CD14-positive monocyte (primary cell): Measurements from ENCODE around the gene TMEM50A. TPM values are rescaled to one million over a fixed set of nuclear protein-coding genes. Genes with fewer than 3 reads are reported as not detected.
A peak's percentile ranks its signal among the peaks of the same experiment; 100 is the strongest.
"Not testable (repeated sequence)": the region's sequence is repeated elsewhere in the genome, so short reads cannot be mapped to it uniquely, and the experiment has no call there.

Experiments
- DNase-seq, 3 donors: peaks; one replicate each; pipeline ENCODE4 v3.0.0-alpha.2; 2011 to 2022
- H2AFZ ChIP-seq: 2 replicates; pipeline ENCODE4 v1.6.0; 2012; ENCODE audit warnings: mild to moderate bottlenecking, low read depth, low read length, inconsistent platforms; ENCODE audit not compliant: insufficient read depth, poor library complexity, severe bottlenecking
- H3K27ac ChIP-seq, 2 donors: 1 replicate in 1 of 2; 2 replicates in 1 of 2; pipeline ENCODE4 v1.5.1; 2012 to 2013; ENCODE audit warnings: low read length in 2 of 2, control low read depth in 1 of 2, inconsistent platforms in 1 of 2, low read depth in 1 of 2, mild to moderate bottlenecking in 1 of 2
- H3K27me3 ChIP-seq, 2 donors: one replicate each; pipeline versions ENCODE4 v1.6.0 to v1.6.1; 2011 to 2013; ENCODE audit warnings: low read length in 2 of 2; ENCODE audit not compliant: control insufficient read depth in 2 of 2, insufficient read depth in 2 of 2
- H3K36me3 ChIP-seq, 2 donors: replicated peaks in 1 of 2; 1 replicate in 1 of 2; 2 replicates in 1 of 2; pipeline versions ENCODE4 v1.5.1 to v1.6.1; 2012 to 2013; ENCODE audit warnings: low read length in 2 of 2, control low read depth in 1 of 2, inconsistent platforms in 1 of 2, mild to moderate bottlenecking in 1 of 2; ENCODE audit not compliant: insufficient read depth in 2 of 2, control insufficient read depth in 1 of 2
- H3K4me1 ChIP-seq, 2 donors: 1 replicate in 1 of 2; 2 replicates in 1 of 2; pipeline versions ENCODE4 v1.5.1 to v1.6.1; 2012 to 2013; ENCODE audit warnings: low read length in 2 of 2, control low read depth in 1 of 2, inconsistent platforms in 1 of 2, mild to moderate bottlenecking in 1 of 2, moderate library complexity in 1 of 2; ENCODE audit not compliant: insufficient read depth in 2 of 2, control insufficient read depth in 1 of 2
- H3K4me2 ChIP-seq: replicated peaks from 2 replicates; pipeline ENCODE3; 2012; ENCODE audit warnings: low read length, moderate library complexity, mild to moderate bottlenecking; ENCODE audit not compliant: poor library complexity, severe bottlenecking; ENCODE audit errors: extremely low read depth
- H3K4me3 ChIP-seq, 3 experiments: fragments of 200-600 bp in 1 of 3; sonication (generic) in 1 of 3; replicated peaks in 1 of 3; 1 replicate in 2 of 3; 2 replicates in 1 of 3; pipeline ENCODE4 v1.5.1; 2011 to 2013; ENCODE audit warnings: low read length in 3 of 3, mild to moderate bottlenecking in 3 of 3, control low read depth in 2 of 3, low read depth in 2 of 3, inconsistent platforms in 1 of 3, moderate library complexity in 1 of 3
- H3K79me2 ChIP-seq: 2 replicates; pipeline ENCODE4 v1.6.0; 2012; ENCODE audit warnings: mild to moderate bottlenecking, control low read depth, inconsistent platforms, low read length, moderate library complexity; ENCODE audit not compliant: insufficient read depth
- H3K9ac ChIP-seq: 2 replicates; pipeline ENCODE4 v1.6.0; 2017; ENCODE audit warnings: low read length, mild to moderate bottlenecking; ENCODE audit not compliant: insufficient read depth, poor library complexity, severe bottlenecking
- H3K9me3 ChIP-seq, 2 donors: replicated peaks in 1 of 2; 1 replicate in 1 of 2; 2 replicates in 1 of 2; pipeline versions ENCODE4 v1.5.1 to v1.6.1; 2012 to 2013; ENCODE audit warnings: low read length in 2 of 2, control low read depth in 1 of 2; ENCODE audit not compliant: control insufficient read depth in 1 of 2, insufficient read depth in 1 of 2
- H4K20me1 ChIP-seq: 2 replicates; pipeline ENCODE4 v1.6.0; 2012; ENCODE audit warnings: mild to moderate bottlenecking, low read length, control low read depth, moderate library complexity; ENCODE audit not compliant: insufficient read depth
- H3K27ac Mint-ChIP-seq, 7 donors: one replicate each; pipeline ENCODE4 v1.8.0; 2020; ENCODE audit warnings: mild to moderate bottlenecking in 7 of 7, mixed read lengths in 7 of 7, moderate library complexity in 6 of 7, inconsistent platforms in 2 of 7
- H3K27me3 Mint-ChIP-seq, 3 donors: one replicate each; pipeline ENCODE4 v1.8.0; 2021 to 2022; ENCODE audit warnings: low read depth in 3 of 3, mild to moderate bottlenecking in 3 of 3, mixed read lengths in 3 of 3, moderate library complexity in 3 of 3, inconsistent platforms in 1 of 3
- H3K36me3 Mint-ChIP-seq, 2 donors: one replicate each; pipeline ENCODE4 v1.8.0; 2020; ENCODE audit warnings: mixed read lengths in 2 of 2, inconsistent platforms in 1 of 2, mild to moderate bottlenecking in 1 of 2
- H3K4me1 Mint-ChIP-seq: one replicate; pipeline ENCODE4 v1.8.0; 2020; ENCODE audit warnings: mild to moderate bottlenecking, mixed read lengths
- H3K4me3 Mint-ChIP-seq, 2 donors: one replicate each; pipeline ENCODE4 v1.8.0; 2020; ENCODE audit warnings: mild to moderate bottlenecking in 2 of 2, mixed read lengths in 2 of 2, moderate library complexity in 1 of 2
- H3K9me3 Mint-ChIP-seq, 7 donors: one replicate each; pipeline ENCODE4 v1.8.0; 2020 to 2022; ENCODE audit warnings: mixed read lengths in 7 of 7, mild to moderate bottlenecking in 6 of 7, moderate library complexity in 6 of 7, inconsistent platforms in 2 of 7
- WGBS: methylation state at CpG from one replicate; pipeline ENCODE4 v1.1.5; 2013; ENCODE audit warnings: missing lambda C conversion rate; ENCODE audit not compliant: insufficient coverage; 5-methylcytosine and 5-hydroxymethylcytosine counted together
- intact Hi-C, 2 donors: fragments of 100-400 bp; cut with micrococcal nuclease; formaldehyde crosslinking; loops; one replicate each; pipeline versions ENCODE4 v1.15.0 to v1.15.1; 2023
- polyA plus RNA-seq, 3 donors: library from polyadenylated mRNA; depleted of rRNA in 1 of 3; unstranded in 2 of 3; stranded (reverse) in 1 of 3; fragments of 300-500 nt in 2 of 3; fragments of >200 nt in 1 of 3; fragmentation: Illumina TruSeq in 2 of 3; gene quantifications; 1 replicate in 2 of 3; 2 replicates in 1 of 3; pipeline ENCODE4 v1.2.3, GENCODE V29; 2012 to 2021

TMEM50A gene
- polyA plus RNA-seq, 3 donors: 61.1 to 305 (median 277) TPM

DNA sequence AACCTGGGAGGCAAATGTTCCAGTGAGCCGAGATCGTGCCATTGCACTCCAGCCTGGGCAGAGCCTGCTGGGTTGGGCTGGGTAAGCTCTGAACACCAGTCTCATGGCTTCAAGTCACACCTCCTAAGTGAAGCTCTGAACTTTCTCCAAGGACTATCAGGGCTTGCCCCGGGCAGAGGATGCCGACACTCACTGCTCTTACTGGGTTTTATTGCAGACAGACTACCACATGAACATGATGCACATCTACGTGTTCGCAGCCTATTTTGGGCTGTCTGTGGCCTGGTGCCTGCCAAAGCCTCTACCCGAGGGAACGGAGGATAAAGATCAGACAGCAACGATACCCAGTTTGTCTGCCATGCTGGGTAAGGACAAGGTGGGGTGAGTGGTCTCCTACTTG lies 37.4 kb upstream of the TMEM50A start:
- H3K27me3 Mint-ChIP-seq, H3K79me2 ChIP-seq, H2AFZ ChIP-seq, H3K36me3 ChIP-seq, H3K4me1 ChIP-seq, H3K27ac ChIP-seq, H3K9me3 Mint-ChIP-seq, H3K4me2 ChIP-seq, H4K20me1 ChIP-seq, H3K27me3 ChIP-seq, H3K9me3 ChIP-seq, H3K4me1 Mint-ChIP-seq, DNase-seq, H3K27ac Mint-ChIP-seq, intact Hi-C loops, H3K9ac ChIP-seq, H3K4me3 Mint-ChIP-seq, H3K4me3 ChIP-seq: not testable (repeated sequence)
- 92% methylated on average over 2 of the region's 9 CpGs for WGBS
- peaks cover 16 to 25% of the 10 kb centered on the region in 2 donors for H3K36me3 Mint-ChIP-seq

DNA sequence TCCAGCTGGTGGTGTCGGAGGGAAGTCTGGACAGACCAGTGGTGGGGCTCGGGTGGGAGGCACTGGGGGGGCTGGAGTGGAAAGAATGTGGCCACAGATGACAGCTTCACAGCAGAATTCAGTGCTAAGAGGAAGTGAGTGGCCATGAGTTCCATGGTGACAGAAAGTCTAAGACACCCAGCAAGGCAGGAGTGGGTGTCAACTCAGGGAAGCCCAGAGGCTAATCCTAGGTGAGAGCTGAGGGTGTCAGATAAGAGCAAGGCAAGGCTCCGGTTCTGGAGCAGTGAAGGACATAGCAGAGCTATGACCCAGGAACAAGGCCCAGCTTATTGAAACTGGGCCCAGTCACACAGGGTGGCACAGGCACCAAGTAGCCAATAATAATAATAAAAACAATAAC lies 35.8 kb upstream of the TMEM50A start:
- H3K79me2 ChIP-seq, H3K27me3 ChIP-seq, H3K27me3 Mint-ChIP-seq, H3K4me1 ChIP-seq, H3K36me3 ChIP-seq, H3K9me3 ChIP-seq, H3K4me3 ChIP-seq, H3K27ac Mint-ChIP-seq, intact Hi-C loops, H4K20me1 ChIP-seq, H3K27ac ChIP-seq, H3K4me1 Mint-ChIP-seq, DNase-seq, H2AFZ ChIP-seq, H3K9me3 Mint-ChIP-seq, H3K9ac ChIP-seq, H3K4me3 Mint-ChIP-seq, H3K4me2 ChIP-seq: not testable (repeated sequence)
- H3K36me3 Mint-ChIP-seq: peaks cover 27 to 36% of the 10 kb centered on the region in 2 donors
- WGBS: 100% methylated on average over 1 of the region's 3 CpGs

DNA sequence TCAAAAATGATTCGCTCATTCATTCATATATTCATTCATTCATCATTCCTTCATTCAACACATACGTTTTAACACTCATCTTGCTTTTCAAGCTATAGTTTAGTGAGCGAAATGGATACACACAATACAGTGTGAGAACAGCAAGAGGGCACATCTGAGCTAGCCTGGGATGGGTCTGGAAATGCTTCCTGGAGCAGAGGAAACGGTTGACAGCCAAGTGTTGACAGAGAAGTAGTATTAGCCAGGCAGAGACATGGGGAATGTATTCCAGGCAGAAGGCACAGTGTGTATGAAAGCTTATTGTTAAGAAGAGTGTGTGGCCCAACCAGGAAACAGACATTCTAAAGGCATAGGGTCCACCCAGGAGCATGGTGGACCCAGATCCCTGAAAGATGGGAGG lies 33.2 kb upstream of the TMEM50A start:
- H3K9ac ChIP-seq, H4K20me1 ChIP-seq, H3K27ac Mint-ChIP-seq, H3K9me3 ChIP-seq, H3K4me2 ChIP-seq, intact Hi-C loops, H3K4me3 ChIP-seq, H3K79me2 ChIP-seq, DNase-seq, H3K9me3 Mint-ChIP-seq, H2AFZ ChIP-seq, H3K4me1 ChIP-seq, H3K4me3 Mint-ChIP-seq, H3K27ac ChIP-seq, H3K27me3 Mint-ChIP-seq, H3K27me3 ChIP-seq, H3K36me3 ChIP-seq: not testable (repeated sequence)
- Mint-ChIP-seq H3K36me3 (peaks cover 27 to 36% of the 10 kb centered on the region in 2 donors), H3K4me1 (peaks cover 14% of the 10 kb centered on the region)
- no CpG with 5 or more reads among the region's 4 CpGs for WGBS

GRCh38 chr1:25308168-25308567 lies 30.0 kb upstream of the TMEM50A start:
- H3K4me1 Mint-ChIP-seq: peaks cover 14% of the 10 kb centered on the region
- DNase-seq, H3K27ac ChIP-seq, H4K20me1 ChIP-seq, H3K27me3 Mint-ChIP-seq, intact Hi-C loops, H3K36me3 ChIP-seq, H3K27me3 ChIP-seq, H3K4me1 ChIP-seq, H2AFZ ChIP-seq, H3K9me3 ChIP-seq, H3K9ac ChIP-seq, H3K79me2 ChIP-seq, H3K4me3 ChIP-seq, H3K4me3 Mint-ChIP-seq, H3K4me2 ChIP-seq: not testable (repeated sequence)
- peaks cover 0 to 12% (median 6%) of the 10 kb centered on the region in 7 donors for H3K9me3 Mint-ChIP-seq
- no CpG with 5 or more reads among the region's 1 CpG for WGBS
- H3K36me3 Mint-ChIP-seq: peaks cover 30 to 37% of the 10 kb centered on the region in 2 donors
- peak overlapping the region in 1 of 7 donors; percentile 55 for H3K27ac Mint-ChIP-seq
